Choroid plexus epithelial cell (primary cell): Measurements from ENCODE around the gene DPY19L2.
"Not testable (repeated sequence)": the region's sequence is repeated elsewhere in the genome, so short reads cannot be mapped to it uniquely, and the experiment has no call there.

Source experiments
- DNase-seq: peaks from one replicate; pipeline ENCODE4 v3.0.0-alpha.2; 2010; ENCODE audit warnings: low read depth
- H3K4me3 ChIP-seq: 2 replicates; pipeline ENCODE4 v1.5.1; 2011; ENCODE audit warnings: low read depth, mild to moderate bottlenecking, control low read depth, low read length, moderate library complexity
- CTCF ChIP-seq: conservative IDR thresholded peaks from 2 replicates; pipeline ENCODE4 v1.5.1; 2011; ENCODE audit warnings: low read depth, mild to moderate bottlenecking, control low read depth, inconsistent platforms, low read length, moderate library complexity

DPY19L2 gene

GRCh38 chr12:63668028-63668799 is at the start of gene DPY19L2:
DPY19L2 (minus strand) TSS chr12:63668493; CDS start chr12:63668393, 100 bp downstream.
- TF ChIP-seq CTCF, result no peak
- peak within 1 kb of the TSS; percentile 69 for H3K4me3 ChIP-seq
- DNase-seq, result peak; percentile 56

GRCh38 chr12:63716891-63717290 is 48.6 kb upstream of the DPY19L2 start:
- DNase-seq, H3K4me3 ChIP-seq: not testable (repeated sequence)

- not testable (repeated sequence) for H3K4me3 ChIP-seq, DNase-seq
These were observed 46.9 kb upstream of the DPY19L2 start for GRCh38 chr12:63715107-63715625.

GRCh38 chr12:63714409-63714808 is 46.1 kb upstream of the DPY19L2 start:
- not testable (repeated sequence) for H3K4me3 ChIP-seq, DNase-seq

GRCh38 chr12:63713681-63714075 is 45.4 kb upstream of the DPY19L2 start:
- H3K4me3 ChIP-seq, DNase-seq: not testable (repeated sequence)

GRCh38 chr12:63712979-63713680 is 44.8 kb upstream of the DPY19L2 start:
- not testable (repeated sequence) for DNase-seq, H3K4me3 ChIP-seq

GRCh38 chr12:63712376-63712974 is 44.2 kb upstream of the DPY19L2 start:
- DNase-seq, H3K4me3 ChIP-seq: not testable (repeated sequence)

GRCh38 chr12:63711339-63711738 is 43.0 kb upstream of the DPY19L2 start:
- H3K4me3 ChIP-seq, result not testable (repeated sequence)
- peak; percentile 2 for DNase-seq

GRCh38 chr12:63706336-63706735 is 38.0 kb upstream of the DPY19L2 start:
- TF ChIP-seq CTCF, result no peak
- no peak for DNase-seq
- no peak overlapping the region for H3K4me3 ChIP-seq

- not testable (repeated sequence) for DNase-seq
These were observed 31.5 kb upstream of the DPY19L2 start for GRCh38 chr12:63699678-63700382.

GRCh38 chr12:63699011-63699410 is 30.7 kb upstream of the DPY19L2 start:
- DNase-seq, H3K4me3 ChIP-seq: not testable (repeated sequence)

More at GRCh38 chr12:63699678-63700382, 31.5 kb upstream of the DPY19L2 start:
- H3K4me3 ChIP-seq, result not testable (repeated sequence)

- not testable (repeated sequence) for H3K4me3 ChIP-seq, DNase-seq
These were observed 22.5 kb upstream of the DPY19L2 start for GRCh38 chr12:63690837-63691236.

- H3K4me3 ChIP-seq, DNase-seq: not testable (repeated sequence)
These were observed 20.8 kb upstream of the DPY19L2 start for GRCh38 chr12:63689141-63689540.

GRCh38 chr12:63686623-63687022 is 18.3 kb upstream of the DPY19L2 start:
- not testable (repeated sequence) for DNase-seq, H3K4me3 ChIP-seq

- H3K4me3 ChIP-seq, DNase-seq: not testable (repeated sequence)
These were observed 17.5 kb upstream of the DPY19L2 start for GRCh38 chr12:63685789-63686188.

GRCh38 chr12:63682617-63683016 is 14.3 kb upstream of the DPY19L2 start:
- H3K4me3 ChIP-seq, DNase-seq: not testable (repeated sequence)
